ENCODE results near the gene PISD. TPM values are rescaled to one million over a fixed set of nuclear protein-coding genes. Genes with fewer than 3 reads are reported as not detected.
"Not testable (repeated sequence)": the region's sequence is repeated elsewhere in the genome, so short reads cannot be mapped to it uniquely, and the experiment has no call there.

Gene PISD
- total RNA-seq (2014; rRNA removed) (36.0 and 50.5 TPM in 2 replicates), Bru-seq, nascent RNA (percentile 71 among the genes with signal in this experiment), BruChase-seq, experiment 1, labeled RNA remaining after a 6-hour chase (percentile 70 among the genes with signal in this experiment), BruChase-seq, experiment 2, labeled RNA remaining after a 2-hour chase (percentile 73 among the genes with signal in this experiment)
- long read RNA-seq, transcript PISD-209 (8 exons, 1,963 nt): major isoform, 21 of 94 reads
- long read RNA-seq, partial matches to known transcripts: 7 of 94 reads
- long read RNA-seq, other reads (novel, unspliced or antisense): 66 of 94 reads

DNA sequence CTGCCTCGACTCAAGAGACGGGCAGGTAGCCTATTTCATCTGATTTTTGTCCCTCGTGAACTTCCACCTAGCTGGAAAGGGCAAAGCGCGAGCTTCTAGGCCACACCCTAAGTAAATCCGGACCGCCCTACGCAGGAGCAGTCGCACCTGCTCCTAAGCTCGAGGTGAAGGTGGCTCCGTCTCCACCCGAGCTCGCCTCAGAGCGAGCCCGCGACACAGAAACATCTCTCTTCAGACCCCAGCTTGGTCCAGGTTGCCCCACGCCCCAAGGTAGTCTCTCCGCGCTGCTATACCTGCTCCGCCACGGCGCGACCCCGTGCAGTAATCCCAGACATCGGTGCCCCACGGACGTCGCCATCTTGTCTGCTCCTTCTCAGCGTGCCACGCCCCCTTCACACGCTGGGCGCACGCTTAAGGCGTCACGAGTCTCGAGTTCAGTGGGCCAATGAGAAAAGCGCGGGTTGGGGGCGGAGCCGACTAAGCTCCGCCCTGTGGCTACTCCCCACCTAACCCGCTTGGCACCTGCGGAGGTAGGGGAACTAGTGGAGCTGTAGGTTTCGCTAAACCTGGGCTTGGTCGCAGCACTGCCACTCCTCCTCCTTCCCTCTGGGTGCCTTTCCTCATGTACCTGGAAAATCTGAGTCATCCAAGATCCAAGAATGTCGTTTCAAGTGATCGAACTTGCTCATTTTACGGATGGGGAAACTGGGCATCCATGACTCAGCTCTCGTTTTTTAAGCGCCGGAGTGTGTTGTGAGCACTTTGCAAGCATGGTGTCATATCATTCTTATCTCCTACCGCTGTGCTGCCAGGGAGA lies at the start of gene PISD:
PISD (minus strand) TSS at position 365 of the 817 bp plus-strand sequence; CDS start at position 358, 7 bp downstream.
- H3K4me1 ChIP-seq (ENCODE audit: insufficient read depth, low read length): peaks cover 15% of the 10 kb centered on the region
- peak within 1 kb of the TSS; percentile 75 for H3K4me3 ChIP-seq (ENCODE audit: low read length)
- CTCF ChIA-PET: interaction anchor here (0.6 to 0.9 kb wide), 5 partner anchors 16 to 318 kb away, joined by 3 to 5 read pairs (median 3); no protein-coding TSS in a partner anchor
- H3K4me2 ChIP-seq (ENCODE audit: low read length): peak within 1 kb of the TSS; percentile 88
- DNase-seq (peak; percentile 98), ATAC-seq (peak; percentile 85)
- intact Hi-C loops (cut with micrococcal nuclease): loop anchor here (1.0 to 10.0 kb wide), 5 partner anchors 9 to 413 kb away; partner anchors contain the start of genes DEPDC5 and PRR14L
- H3K27me3 ChIP-seq (ENCODE audit: low read length): no peaks in the 10 kb centered on the region
- H3K36me3 ChIP-seq (ENCODE audit: low read depth, low read length): no peaks in the 10 kb centered on the region
- no peaks in the 10 kb centered on the region for H3F3A ChIP-seq (ENCODE audit: low read length, unreplicated experiment)
- POLR2A ChIA-PET (ENCODE audit: unreplicated experiment): interaction anchor here (0.5 to 1.3 kb wide), 8 partner anchors 26 to 289 kb away, joined by 3 to 7 read pairs (median 4); partner anchors contain the start of gene DEPDC5
- H3K9ac ChIP-seq (ENCODE audit: low read length): peak within 1 kb of the TSS; percentile 77
- H3K9me3 ChIP-seq (ENCODE audit: low read length): no peaks in the 10 kb centered on the region
- H2AFZ ChIP-seq (ENCODE audit: low read length): peak within 1 kb of the TSS; percentile 66
- peak within 1 kb of the TSS; percentile 85 for H3K27ac ChIP-seq (ENCODE audit: low read length)
- H4K20me1 ChIP-seq (ENCODE audit: low read length): no peaks in the 10 kb centered on the region
- TF ChIP-seq CTCF (conservative IDR thresholded peaks at IDR 0.05; ENCODE audit: low read depth, low read length): no peak
- no peak for TF ChIP-seq EZH2 (IDR thresholded peaks at IDR 0.05; ENCODE audit: low read length, unreplicated experiment)
- no peak for TF ChIP-seq EZH2phosphoT487 (IDR thresholded peaks at IDR 0.05; ENCODE audit: borderline replicate concordance, low read length)
- TSS peak; percentile 69 for BruUV-seq (replicated peaks)
- peaks cover 45% of the 10 kb centered on the region for H3K79me2 ChIP-seq (ENCODE audit: low read length)
- no peaks in the 10 kb centered on the region for H3K9me2 ChIP-seq (replicated peaks; ENCODE audit: low read length)

DNA sequence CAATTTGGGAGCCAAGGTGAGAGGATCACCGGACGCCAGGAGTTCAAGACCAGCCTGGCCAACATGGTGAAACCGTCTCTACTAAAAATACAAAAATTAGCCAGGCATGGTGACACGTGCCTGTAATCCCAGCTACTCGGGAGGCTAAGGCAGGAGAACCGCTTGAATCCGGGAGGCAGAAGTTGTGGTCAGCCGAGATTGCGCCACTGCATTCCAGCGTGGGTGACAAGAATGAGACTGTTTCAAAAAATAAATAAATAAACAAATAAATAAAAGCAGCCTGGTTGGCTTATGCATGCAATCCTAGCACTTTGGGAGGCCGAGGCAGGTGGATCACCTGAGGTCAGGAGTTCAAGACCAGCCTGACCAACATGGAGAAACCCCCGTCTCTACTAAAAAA lies 49.2 kb upstream of the PISD start:
- CTCF ChIA-PET; DNase-seq; H3K9me3 ChIP-seq (ENCODE audit: low read length); H3K4me2 ChIP-seq (ENCODE audit: low read length); H3K9ac ChIP-seq (ENCODE audit: low read length); H4K20me1 ChIP-seq (ENCODE audit: low read length); intact Hi-C loops (cut with micrococcal nuclease); H3K4me3 ChIP-seq (ENCODE audit: low read length); H3F3A ChIP-seq (ENCODE audit: low read length, unreplicated experiment); ATAC-seq; H2AFZ ChIP-seq (ENCODE audit: low read length); POLR2A ChIA-PET (ENCODE audit: unreplicated experiment); H3K79me2 ChIP-seq (ENCODE audit: low read length); BruUV-seq (replicated peaks); H3K27ac ChIP-seq (ENCODE audit: low read length); H3K27me3 ChIP-seq (ENCODE audit: low read length); H3K9me2 ChIP-seq (replicated peaks; ENCODE audit: low read length); H3K4me1 ChIP-seq (ENCODE audit: insufficient read depth, low read length): not testable (repeated sequence)
- peaks cover 24% of the 10 kb centered on the region for H3K36me3 ChIP-seq (ENCODE audit: low read depth, low read length)

- Histone ChIP-seq H3F3A (ENCODE audit: low read length, unreplicated experiment) (no peaks in the 10 kb centered on the region), H2AFZ (ENCODE audit: low read length) (no peak overlapping the region), H3K9me2 (replicated peaks; ENCODE audit: low read length) (no peaks in the 10 kb centered on the region), H3K4me2 (ENCODE audit: low read length) (no peak overlapping the region), H3K9ac (ENCODE audit: low read length) (no peak overlapping the region), H3K79me2 (ENCODE audit: low read length) (no peaks in the 10 kb centered on the region), H3K27ac (ENCODE audit: low read length) (no peak overlapping the region), H3K4me3 (ENCODE audit: low read length) (no peak overlapping the region), H3K36me3 (ENCODE audit: low read depth, low read length) (no peaks in the 10 kb centered on the region; the same call in 1 of the 2 replicates), H3K4me1 (ENCODE audit: insufficient read depth, low read length) (no peaks in the 10 kb centered on the region), H3K9me3 (ENCODE audit: low read length) (no peaks in the 10 kb centered on the region), H3K27me3 (ENCODE audit: low read length) (no peaks in the 10 kb centered on the region), H4K20me1 (ENCODE audit: low read length) (no peaks in the 10 kb centered on the region)
- TF ChIP-seq EZH2phosphoT487 (IDR thresholded peaks at IDR 0.05; ENCODE audit: borderline replicate concordance, low read length): no peak
- TF ChIP-seq EZH2 (IDR thresholded peaks at IDR 0.05; ENCODE audit: low read length, unreplicated experiment): no peak
- no peak for DNase-seq
- POLR2A ChIA-PET (ENCODE audit: unreplicated experiment): interaction anchor here (0.6 kb wide), 1 partner anchor 18 kb away, joined by 6 read pairs; no protein-coding TSS in a partner anchor
- intact Hi-C loops (cut with micrococcal nuclease): no loop called here
- ATAC-seq: no peak
- CTCF ChIA-PET: no interaction called here
- no TSS peak for BruUV-seq (replicated peaks)
Measured at GRCh38 chr22:31707519-31707918, 45.5 kb upstream of the PISD start.
